WERI-Rb-1 (cell line): Measurements from ENCODE around the gene CAMTA1.
A peak's percentile ranks its signal among the peaks of the same experiment; 100 is the strongest.

Experiments
- DNase-seq: peaks from one replicate; pipeline ENCODE4 v3.0.0-alpha.2; 2020
- H3K27ac ChIP-seq: fragments of 250-450 bp; sonication (Bioruptor Pico); 2 replicates; pipeline ENCODE4 v1.5.1; 2020; ENCODE audit warnings: mild to moderate bottlenecking, moderate library complexity
- H3K27me3 ChIP-seq: fragments of 250-450 bp; sonication (Bioruptor Pico); 2 replicates; pipeline ENCODE4 v1.5.1; 2021; ENCODE audit warnings: mild to moderate bottlenecking, low read depth, moderate library complexity; ENCODE audit not compliant: insufficient read depth, severe bottlenecking
- H3K36me3 ChIP-seq: fragments of 250-450 bp; sonication (Bioruptor Pico); 2 replicates; pipeline ENCODE4 v1.5.1; 2020; ENCODE audit warnings: mild to moderate bottlenecking, moderate library complexity
- H3K4me3 ChIP-seq: 2 replicates; pipeline ENCODE4 v1.5.1; 2011; ENCODE audit warnings: low read depth, mild to moderate bottlenecking, control low read depth, low read length
- H3K9me3 ChIP-seq: fragments of 250-450 bp; sonication (Bioruptor Pico); 2 replicates; pipeline ENCODE4 v1.5.1; 2021; ENCODE audit warnings: mild to moderate bottlenecking, moderate library complexity; ENCODE audit not compliant: severe bottlenecking
- CTCF ChIP-seq: IDR thresholded peaks from 2 replicates; pipeline ENCODE4 v1.5.1; 2011; ENCODE audit warnings: low read depth, mild to moderate bottlenecking, control low read depth, inconsistent platforms, low read length

Gene CAMTA1

GRCh38 chr1:6935361-6935883 is 150.2 kb downstream of the CAMTA1 start:
- no peaks in the 10 kb centered on the region for H3K9me3 ChIP-seq

GRCh38 chr1:6935911-6936690 is 150.8 kb downstream of the CAMTA1 start:
- Histone ChIP-seq H3K4me3 (no peak overlapping the region), H3K27me3 (no peaks in the 10 kb centered on the region), H3K27ac (no peak overlapping the region), H3K9me3 (no peaks in the 10 kb centered on the region), H3K36me3 (no peaks in the 10 kb centered on the region)
- no peak for TF ChIP-seq CTCF
- no peak for DNase-seq

More at GRCh38 chr1:6935361-6935883, 150.2 kb downstream of the CAMTA1 start:
- H3K36me3 ChIP-seq = no peaks in the 10 kb centered on the region
- no peak for DNase-seq
- no peaks in the 10 kb centered on the region for H3K27me3 ChIP-seq
- no peak for TF ChIP-seq CTCF
- H3K27ac ChIP-seq = no peak overlapping the region
- no peak overlapping the region for H3K4me3 ChIP-seq

GRCh38 chr1:6937048-6937447 is 151.8 kb downstream of the CAMTA1 start:
- Histone ChIP-seq H3K27me3 (no peaks in the 10 kb centered on the region), H3K9me3 (no peaks in the 10 kb centered on the region)

GRCh38 chr1:6939363-6939762 is 154.1 kb downstream of the CAMTA1 start:
- 0 out of 2 replicates have a peak, but pooled peaks have one; percentile 5 for TF ChIP-seq CTCF
- Histone ChIP-seq H3K9me3 (no peaks in the 10 kb centered on the region), H3K27me3 (no peaks in the 10 kb centered on the region), H3K27ac (no peak overlapping the region), H3K4me3 (no peak overlapping the region), H3K36me3 (no peaks in the 10 kb centered on the region)
- no peak for DNase-seq

More at GRCh38 chr1:6937048-6937447, 151.8 kb downstream of the CAMTA1 start:
- no peak for DNase-seq
- Histone ChIP-seq H3K4me3 (no peak overlapping the region), H3K27ac (no peak overlapping the region), H3K36me3 (no peaks in the 10 kb centered on the region)
- TF ChIP-seq CTCF = no peak

GRCh38 chr1:6941786-6942185 is 156.5 kb downstream of the CAMTA1 start:
- no peak overlapping the region for H3K27ac ChIP-seq
- H3K27me3 ChIP-seq = no peaks in the 10 kb centered on the region
- no peak overlapping the region for H3K4me3 ChIP-seq
- DNase-seq = no peak
- H3K36me3 ChIP-seq = no peaks in the 10 kb centered on the region
- H3K9me3 ChIP-seq = peaks cover 6% of the 10 kb centered on the region
- TF ChIP-seq CTCF = no peak
